NCI-H2196 treated with DMSO at 0.1 percent for 48 hours (cell line): ENCODE data around the gene IGF2BP1.
"Not testable (repeated sequence)": the region's sequence is repeated elsewhere in the genome, so short reads cannot be mapped to it uniquely, and the experiment has no call there.

Source experiments
- DNase-seq: peaks from one replicate; lab custom pipeline; 2025; ENCODE audit not compliant: unreplicated experiment; lab: John Stamatoyannopoulos, UW

IGF2BP1 gene

GRCh38 chr17:49090878-49091594 lies 93.9 kb downstream of the IGF2BP1 start:
- DNase-seq = no peak

GRCh38 chr17:49093131-49093530 lies 95.9 kb downstream of the IGF2BP1 start:
- DNase-seq = no peak

- no peak for DNase-seq
These were observed 103.4 kb downstream of the IGF2BP1 start for GRCh38 chr17:49100601-49101000.

GRCh38 chr17:49101054-49101534 lies 103.9 kb downstream of the IGF2BP1 start:
- no peak for DNase-seq

GRCh38 chr17:49103360-49103759 lies 106.2 kb downstream of the IGF2BP1 start:
- not testable (repeated sequence) for DNase-seq

GRCh38 chr17:49104511-49105074 lies 107.4 kb downstream of the IGF2BP1 start:
- no peak for DNase-seq
